ENCODE data around the gene LSR.

- TF ChIP-seq, protein P1, sequence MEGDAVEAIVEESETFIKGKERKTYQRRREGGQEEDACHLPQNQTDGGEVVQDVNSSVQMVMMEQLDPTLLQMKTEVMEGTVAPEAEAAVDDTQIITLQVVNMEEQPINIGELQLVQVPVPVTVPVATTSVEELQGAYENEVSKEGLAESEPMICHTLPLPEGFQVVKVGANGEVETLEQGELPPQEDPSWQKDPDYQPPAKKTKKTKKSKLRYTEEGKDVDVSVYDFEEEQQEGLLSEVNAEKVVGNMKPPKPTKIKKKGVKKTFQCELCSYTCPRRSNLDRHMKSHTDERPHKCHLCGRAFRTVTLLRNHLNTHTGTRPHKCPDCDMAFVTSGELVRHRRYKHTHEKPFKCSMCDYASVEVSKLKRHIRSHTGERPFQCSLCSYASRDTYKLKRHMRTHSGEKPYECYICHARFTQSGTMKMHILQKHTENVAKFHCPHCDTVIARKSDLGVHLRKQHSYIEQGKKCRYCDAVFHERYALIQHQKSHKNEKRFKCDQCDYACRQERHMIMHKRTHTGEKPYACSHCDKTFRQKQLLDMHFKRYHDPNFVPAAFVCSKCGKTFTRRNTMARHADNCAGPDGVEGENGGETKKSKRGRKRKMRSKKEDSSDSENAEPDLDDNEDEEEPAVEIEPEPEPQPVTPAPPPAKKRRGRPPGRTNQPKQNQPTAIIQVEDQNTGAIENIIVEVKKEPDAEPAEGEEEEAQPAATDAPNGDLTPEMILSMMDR (optimal IDR thresholded peaks at IDR 0.05 in 1 of 3, IDR thresholded peaks at IDR 0.05 in 1 of 3, conservative IDR thresholded peaks at IDR 0.05 in 1 of 3; ENCODE audit: extremely low read depth in 1 of 3, insufficient read depth in 2 of 3, low read length in 3 of 3), result no peak
- no peak for TF ChIP-seq EZH2 (IDR thresholded peaks at IDR 0.05; ENCODE audit: low read length)
These were observed 12.0 kb downstream of the LSR start for GRCh38 chr19:35260694-35261304.
